Heart right ventricle (tissue), 16 donors: ENCODE measurements around the gene CD300LG. TPM values are rescaled to one million over a fixed set of nuclear protein-coding genes. Genes with fewer than 3 reads are reported as not detected.

Experiments
- ATAC-seq, 8 donors: fragments of 200-7000 bp; cut with Tn5 transposase; one replicate each; pipeline ENCODE4 v1.9.1; 2020; ENCODE audit warnings: mild to moderate bottlenecking in 8 of 8, moderate library complexity in 8 of 8, moderate number of reproducible peaks in 1 of 8
- DNase-seq, 2 donors: peaks; one replicate each; pipeline ENCODE4 v3.0.0-alpha.2; 2020
- H3K27ac ChIP-seq, 10 donors: fragments of 200-600 bp; sonication (generic) in 2 of 10; one replicate each; pipeline versions ENCODE4 v1.5.0 to v1.8.0; 2020 to 2022; ENCODE audit warnings: mild to moderate bottlenecking in 3 of 10
- H3K27me3 ChIP-seq, 7 donors: fragments of 200-600 bp; one replicate each; pipeline ENCODE4 v1.8.0; 2021 to 2022; ENCODE audit warnings: mild to moderate bottlenecking in 2 of 7
- H3K36me3 ChIP-seq, 9 donors: fragments of 200-600 bp; sonication (generic) in 1 of 9; one replicate each; pipeline versions ENCODE4 v1.5.0 to v1.8.0; 2020 to 2022; ENCODE audit warnings: mild to moderate bottlenecking in 2 of 9
- H3K4me1 ChIP-seq, 9 donors: fragments of 200-600 bp; sonication (generic) in 1 of 9; one replicate each; pipeline versions ENCODE4 v1.5.0 to v1.8.0; 2020 to 2022; ENCODE audit warnings: mild to moderate bottlenecking in 4 of 9
- H3K4me3 ChIP-seq, 10 donors: fragments of 200-600 bp; sonication (generic) in 2 of 10; one replicate each; pipeline versions ENCODE4 v1.5.0 to v1.8.0; 2020 to 2022; ENCODE audit warnings: mild to moderate bottlenecking in 7 of 10, moderate library complexity in 2 of 10
- H3K9me3 ChIP-seq, 11 donors: fragments of 200-600 bp in 10 of 11; sonication (generic) in 2 of 11; one replicate each; pipeline versions ENCODE4 v1.5.0 to v1.8.0; 2013 to 2022; ENCODE audit warnings: mild to moderate bottlenecking in 2 of 11, control low read depth in 1 of 11, moderate library complexity in 1 of 11
- CTCF ChIP-seq, 9 donors: fragments of 200-600 bp; sonication (generic) in 2 of 9; IDR thresholded peaks; one replicate each; pipeline versions ENCODE4 v1.5.0 to v1.8.0; 2021 to 2022; ENCODE audit warnings: antibody characterized with exemption in 9 of 9, mild to moderate bottlenecking in 5 of 9, moderate library complexity in 1 of 9
- WGBS, 2 donors: extraction: QIAGEN DNeasy Blood & Tissue Kit; methylation state at CpG; one replicate each; pipeline ENCODE4 v1.1.7; 2013; ENCODE audit warnings: inconsistent platforms in 1 of 2; 5-methylcytosine and 5-hydroxymethylcytosine counted together
- intact Hi-C, 10 donors: fragments of 100-400 bp; cut with DNase I; formaldehyde crosslinking; loops; one replicate each; pipeline versions ENCODE4 v1.11.1 to v1.14.2; 2022
- polyA plus RNA-seq, 2 donors: library from polyadenylated mRNA; stranded (reverse); fragments of 200-250 nt; gene quantifications; one replicate each; pipeline ENCODE4 v1.2.3, GENCODE V29; 2013
- total RNA-seq, 10 donors: library from RNA; stranded (reverse); fragmentation: NEBNext Ultra II Directional in 3 of 10; extraction: Animal tissue kit (Norgen Biotek cat#: 25700) in 3 of 10; gene quantifications; one replicate each; pipeline versions ENCODE4 v1.2.1 to v1.2.4, GENCODE V29; 2021 to 2023
- donor health status: Arrhythmogenic right ventricular cardiomyopathy.
- donor health status: ischemic (EF 13 %, LVEDD 7.1; RV severe dilation, severe dysfunction).
- donor health status: healthy with polysubstance abuse.
- donor health status: DM: no; HTN: yes; CAD: no.
- donor health status: DM: no; HTN: no; CAD: no.
- donor health status: ischemic (EF 25% LVEDD 6.9; RV normal size, moderate dysfunction).
- donor health status: ischemic (EF 25% LVEDD 5.7; RV mildly dilated, moderate dysfunction).
- donor health status: healthy.
- donor health status: DM: yes; HTN: yes; CAD: no.
- donor health status: Ischemic cardiomyopathy.
- donor health status: ischemic (EF 35%, LVEDD 5.7; RV mildly dilated, moderate dysfunction).
- donor health status: nonischemic (EF 11% LVEDD 7.7; RV severe dilation, severe dysfunction).
- donor health status: DM: yes; HTN: yes; CAD: no.
- donor health status: PGD.
- donor health status: ischemic (EF 29% LVEDD 5.4; RV normal size, mild dysfunction).
- donor health status: nonischemic (EF 23%, LVEDD 6.1; RV moderate dilation, normal function).

The CD300LG gene
- total and polyA plus RNA-seq, 12 donors: 3.8 to 70.9 (median 14.5) TPM

GRCh38 chr17:43801844-43802243, 45.1 kb upstream of the CD300LG start:
- H3K36me3 ChIP-seq: peaks cover 0 to 60% (median 0%) of the 10 kb centered on the region in 9 donors
- no peak overlapping the region for H3K27ac ChIP-seq
- no peaks in the 10 kb centered on the region for H3K27me3 ChIP-seq
- ATAC-seq (peak in 2 of 8 donors; percentile 11 to 18), DNase-seq (no peak)
- no peak overlapping the region for H3K4me3 ChIP-seq
- intact Hi-C loops: no loop called here
- no peak for TF ChIP-seq CTCF (IDR thresholded peaks at IDR 0.05)
- no peaks in the 10 kb centered on the region for H3K4me1 ChIP-seq
- no peaks in the 10 kb centered on the region for H3K9me3 ChIP-seq
- 83 to 86% methylated on average over 3 of the region's 3 CpGs for WGBS, 2 donors

- 60 to 73% methylated on average over 4 of the region's 4 CpGs for WGBS, 2 donors
- intact Hi-C loops: no loop called here
- H3K36me3 ChIP-seq: peaks cover 0 to 79% (median 11%) of the 10 kb centered on the region in 9 donors
- no peak for DNase-seq
- no peak for TF ChIP-seq CTCF (IDR thresholded peaks at IDR 0.05)
- H3K27ac ChIP-seq: no peak overlapping the region
- no peaks in the 10 kb centered on the region for H3K4me1 ChIP-seq
- no peaks in the 10 kb centered on the region for H3K9me3 ChIP-seq
- H3K27me3 ChIP-seq: no peaks in the 10 kb centered on the region
- no peak for ATAC-seq
- no peak overlapping the region for H3K4me3 ChIP-seq
These were observed 43.2 kb upstream of the CD300LG start for GRCh38 chr17:43803758-43804157.

GRCh38 chr17:43805117-43805516, 41.9 kb upstream of the CD300LG start:
- intact Hi-C loops: no loop called here
- H3K4me1 ChIP-seq: no peaks in the 10 kb centered on the region
- H3K27ac ChIP-seq: no peak overlapping the region
- no peak for DNase-seq
- no peaks in the 10 kb centered on the region for H3K27me3 ChIP-seq
- H3K9me3 ChIP-seq: no peaks in the 10 kb centered on the region
- TF ChIP-seq CTCF (IDR thresholded peaks at IDR 0.05): no peak
- H3K36me3 ChIP-seq: peaks cover 0 to 86% (median 13%) of the 10 kb centered on the region in 9 donors
- ATAC-seq: no peak
- H3K4me3 ChIP-seq: no peak overlapping the region

- Histone ChIP-seq H3K36me3 (peaks cover 0 to 97% (median 25%) of the 10 kb centered on the region in 9 donors), H3K27me3 (no peaks in the 10 kb centered on the region), H3K27ac (no peak overlapping the region), H3K4me1 (no peaks in the 10 kb centered on the region), H3K9me3 (no peaks in the 10 kb centered on the region), H3K4me3 (no peak overlapping the region)
- no peak for DNase-seq
- intact Hi-C loops: no loop called here
- no peak for ATAC-seq
- 93 to 95% methylated on average over 4 of the region's 4 CpGs for WGBS, 2 donors
- no peak for TF ChIP-seq CTCF (IDR thresholded peaks at IDR 0.05)
These were observed 38.9 kb upstream of the CD300LG start for GRCh38 chr17:43808076-43808475.
